HG02970 (cell line): Measurements from ENCODE around the gene GALNT10.

Experiments
- ATAC-seq: cut with Tn5 transposase; IDR thresholded peaks from one replicate; pipeline ENCODE4 v1.9.1; 2021; ENCODE audit warnings: mild to moderate bottlenecking, moderate library complexity, moderate number of reproducible peaks; ENCODE audit not compliant: unreplicated experiment, low FRiP score

GALNT10 gene

GRCh38 chr5:154369682-154370081 is 179.1 kb downstream of the GALNT10 start:
- ATAC-seq, result no peak

GRCh38 chr5:154370119-154370518 is 179.6 kb downstream of the GALNT10 start:
- no peak for ATAC-seq

- no peak for ATAC-seq
Observed at GRCh38 chr5:154370813-154371212, 180.3 kb downstream of the GALNT10 start.

- ATAC-seq, result no peak
Observed at GRCh38 chr5:154371687-154372086, 181.2 kb downstream of the GALNT10 start.

GRCh38 chr5:154372661-154373060 is 182.1 kb downstream of the GALNT10 start:
- ATAC-seq, result no peak

GRCh38 chr5:154373326-154373725 is 182.8 kb downstream of the GALNT10 start:
- no peak for ATAC-seq

GRCh38 chr5:154373729-154374179 is 183.2 kb downstream of the GALNT10 start:
- no peak for ATAC-seq

- ATAC-seq, result no peak
Observed at GRCh38 chr5:154374264-154374663, 183.7 kb downstream of the GALNT10 start.

GRCh38 chr5:154375329-154376008 is 184.9 kb downstream of the GALNT10 start:
- no peak for ATAC-seq

GRCh38 chr5:154376481-154376880 is 185.9 kb downstream of the GALNT10 start:
- no peak for ATAC-seq

GRCh38 chr5:154377754-154378533 is 187.4 kb downstream of the GALNT10 start:
- no peak for ATAC-seq

- ATAC-seq, result no peak
Observed at GRCh38 chr5:154380263-154380662, 189.7 kb downstream of the GALNT10 start.

- peak; percentile 99 for ATAC-seq
Observed at GRCh38 chr5:154384480-154385235, 194.1 kb downstream of the GALNT10 start.

- no peak for ATAC-seq
Observed at GRCh38 chr5:154385236-154385512, 194.6 kb downstream of the GALNT10 start.

GRCh38 chr5:154386952-154387629 is 196.6 kb downstream of the GALNT10 start:
- ATAC-seq, result no peak

- no peak for ATAC-seq
Observed at GRCh38 chr5:154388842-154389241, 198.3 kb downstream of the GALNT10 start.

GRCh38 chr5:154390096-154390495 is 199.6 kb downstream of the GALNT10 start:
- ATAC-seq, result no peak

- no peak for ATAC-seq
Observed at GRCh38 chr5:154390746-154391359, 200.3 kb downstream of the GALNT10 start.

- ATAC-seq, result no peak
Observed at GRCh38 chr5:154391788-154392187, 201.3 kb downstream of the GALNT10 start.

- no peak for ATAC-seq
Observed at GRCh38 chr5:154393850-154394249, 203.3 kb downstream of the GALNT10 start.
